SW 1271 (cell line): Measurements from ENCODE around the gene PRAME.
"Not testable (repeated sequence)": the region's sequence is repeated elsewhere in the genome, so short reads cannot be mapped to it uniquely, and the experiment has no call there.

ENCODE experiments used
- DNase-seq, 2 experiments: peaks; one replicate each; lab custom pipeline; 2025; lab: John Stamatoyannopoulos, UW

PRAME gene

GRCh38 chr22:22520667-22521602 is 38.1 kb downstream of the PRAME start:
- DNase-seq = no peak

GRCh38 chr22:22520020-22520656 is 38.9 kb downstream of the PRAME start, which contains the start of gene ZNF280A:
ZNF280A (minus strand) TSS chr22:22520270; CDS start chr22:22515630, 4,640 bp downstream.
- DNase-seq = no peak

GRCh38 chr22:22519591-22519990 is 39.5 kb downstream of the PRAME start:
- no peak for DNase-seq

GRCh38 chr22:22516992-22517391 is 42.1 kb downstream of the PRAME start:
- DNase-seq = no peak

- DNase-seq = no peak
These were observed 43.2 kb downstream of the PRAME start for GRCh38 chr22:22515890-22516289.

- not testable (repeated sequence) for DNase-seq
These were observed 44.6 kb downstream of the PRAME start for GRCh38 chr22:22514431-22514830.

- no peak for DNase-seq
These were observed 45.4 kb downstream of the PRAME start for GRCh38 chr22:22513619-22514018.

GRCh38 chr22:22512951-22513350 is 46.1 kb downstream of the PRAME start:
- no peak for DNase-seq

- DNase-seq = not testable (repeated sequence)
These were observed 48.2 kb downstream of the PRAME start for GRCh38 chr22:22510833-22511232.

GRCh38 chr22:22509912-22510311 is 49.2 kb downstream of the PRAME start:
- not testable (repeated sequence) for DNase-seq

- DNase-seq = peak; percentile 27 to 65
These were observed 50.5 kb downstream of the PRAME start, which contains the start of gene ZNF280B for GRCh38 chr22:22508274-22509176. ZNF280B (minus strand) TSS chr22:22508742; CDS start chr22:22489398, 19,344 bp downstream.

GRCh38 chr22:22507743-22508273 is 51.3 kb downstream of the PRAME start:
- DNase-seq = no peak

- no peak for DNase-seq
These were observed 52.3 kb downstream of the PRAME start for GRCh38 chr22:22506736-22507135.

- DNase-seq = no peak
These were observed 60.8 kb downstream of the PRAME start for GRCh38 chr22:22498267-22498666.
